Bone marrow (tissue), 2 donors: ENCODE results near the gene LUC7L.
"Not testable (repeated sequence)": the region's sequence is repeated elsewhere in the genome, so short reads cannot be mapped to it uniquely, and the experiment has no call there.

Experiments
- DNase-seq, 2 donors: peaks; one replicate each; lab custom pipeline; 2025; lab: John Stamatoyannopoulos, UW

The LUC7L gene

DNA sequence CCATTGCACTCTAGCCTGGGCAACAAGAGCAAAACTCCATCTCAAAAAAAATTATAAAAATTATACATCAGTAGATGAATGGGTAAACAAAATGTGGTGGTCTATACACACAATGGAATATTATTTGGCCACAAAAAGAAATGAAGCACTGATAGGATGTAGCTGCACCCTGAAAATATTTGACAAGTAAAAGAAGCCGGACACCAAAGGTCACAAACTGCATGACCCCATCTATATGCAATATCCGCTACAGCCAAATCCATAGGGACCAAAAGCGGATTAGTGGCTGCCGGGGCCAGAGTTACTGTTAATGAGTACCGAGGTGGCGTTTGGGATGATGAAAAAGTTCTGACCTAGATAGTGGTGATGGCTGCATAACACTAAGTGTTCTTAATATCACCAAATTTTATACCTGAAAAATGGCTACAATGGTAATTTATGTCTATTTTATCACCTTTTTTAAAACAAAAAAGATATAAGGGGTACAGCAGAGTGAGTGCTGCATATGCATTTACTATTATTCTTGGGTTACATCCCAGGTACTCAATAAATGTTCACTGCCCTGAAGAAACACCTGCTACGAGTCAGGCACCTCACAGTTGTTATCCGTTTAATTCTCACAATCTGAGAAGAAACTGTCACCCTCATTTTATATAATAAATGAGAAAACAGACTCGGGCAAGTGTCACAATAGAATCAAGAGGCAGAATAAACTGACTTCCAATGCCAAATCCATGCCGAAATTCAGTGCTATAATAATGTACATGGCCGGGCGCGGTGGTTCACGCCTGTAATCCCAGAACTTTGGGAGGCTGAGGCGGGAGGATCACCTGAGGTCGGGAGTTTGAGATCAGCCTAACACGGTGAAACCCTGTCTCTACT lies 49.8 kb downstream of the LUC7L start:
- DNase-seq: no peak

- DNase-seq: no peak
Observed at GRCh38 chr16:178668-179015, 50.6 kb downstream of the LUC7L start.

GRCh38 chr16:177981-178667 lies 51.1 kb downstream of the LUC7L start:
- no peak for DNase-seq

DNA sequence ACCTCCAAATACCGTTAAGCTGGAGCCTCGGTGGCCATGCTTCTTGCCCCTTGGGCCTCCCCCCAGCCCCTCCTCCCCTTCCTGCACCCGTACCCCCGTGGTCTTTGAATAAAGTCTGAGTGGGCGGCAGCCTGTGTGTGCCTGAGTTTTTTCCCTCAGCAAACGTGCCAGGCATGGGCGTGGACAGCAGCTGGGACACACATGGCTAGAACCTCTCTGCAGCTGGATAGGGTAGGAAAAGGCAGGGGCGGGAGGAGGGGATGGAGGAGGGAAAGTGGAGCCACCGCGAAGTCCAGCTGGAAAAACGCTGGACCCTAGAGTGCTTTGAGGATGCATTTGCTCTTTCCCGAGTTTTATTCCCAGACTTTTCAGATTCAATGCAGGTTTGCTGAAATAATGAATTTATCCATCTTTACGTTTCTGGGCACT lies 51.8 kb downstream of the LUC7L start:
- DNase-seq: no peak

GRCh38 chr16:176477-177382 lies 52.5 kb downstream of the LUC7L start, which contains the start of gene HBA1:
HBA1 (plus strand) TSS chr16:176680; CDS start chr16:176717, 37 bp downstream.
- DNase-seq: not testable (repeated sequence)

DNA sequence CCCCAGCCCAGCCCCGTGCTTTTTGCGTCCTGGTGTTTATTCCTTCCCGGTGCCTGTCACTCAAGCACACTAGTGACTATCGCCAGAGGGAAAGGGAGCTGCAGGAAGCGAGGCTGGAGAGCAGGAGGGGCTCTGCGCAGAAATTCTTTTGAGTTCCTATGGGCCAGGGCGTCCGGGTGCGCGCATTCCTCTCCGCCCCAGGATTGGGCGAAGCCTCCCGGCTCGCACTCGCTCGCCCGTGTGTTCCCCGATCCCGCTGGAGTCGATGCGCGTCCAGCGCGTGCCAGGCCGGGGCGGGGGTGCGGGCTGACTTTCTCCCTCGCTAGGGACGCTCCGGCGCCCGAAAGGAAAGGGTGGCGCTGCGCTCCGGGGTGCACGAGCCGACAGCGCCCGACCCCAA lies 53.2 kb downstream of the LUC7L start:
- DNase-seq: not testable (repeated sequence)

DNA sequence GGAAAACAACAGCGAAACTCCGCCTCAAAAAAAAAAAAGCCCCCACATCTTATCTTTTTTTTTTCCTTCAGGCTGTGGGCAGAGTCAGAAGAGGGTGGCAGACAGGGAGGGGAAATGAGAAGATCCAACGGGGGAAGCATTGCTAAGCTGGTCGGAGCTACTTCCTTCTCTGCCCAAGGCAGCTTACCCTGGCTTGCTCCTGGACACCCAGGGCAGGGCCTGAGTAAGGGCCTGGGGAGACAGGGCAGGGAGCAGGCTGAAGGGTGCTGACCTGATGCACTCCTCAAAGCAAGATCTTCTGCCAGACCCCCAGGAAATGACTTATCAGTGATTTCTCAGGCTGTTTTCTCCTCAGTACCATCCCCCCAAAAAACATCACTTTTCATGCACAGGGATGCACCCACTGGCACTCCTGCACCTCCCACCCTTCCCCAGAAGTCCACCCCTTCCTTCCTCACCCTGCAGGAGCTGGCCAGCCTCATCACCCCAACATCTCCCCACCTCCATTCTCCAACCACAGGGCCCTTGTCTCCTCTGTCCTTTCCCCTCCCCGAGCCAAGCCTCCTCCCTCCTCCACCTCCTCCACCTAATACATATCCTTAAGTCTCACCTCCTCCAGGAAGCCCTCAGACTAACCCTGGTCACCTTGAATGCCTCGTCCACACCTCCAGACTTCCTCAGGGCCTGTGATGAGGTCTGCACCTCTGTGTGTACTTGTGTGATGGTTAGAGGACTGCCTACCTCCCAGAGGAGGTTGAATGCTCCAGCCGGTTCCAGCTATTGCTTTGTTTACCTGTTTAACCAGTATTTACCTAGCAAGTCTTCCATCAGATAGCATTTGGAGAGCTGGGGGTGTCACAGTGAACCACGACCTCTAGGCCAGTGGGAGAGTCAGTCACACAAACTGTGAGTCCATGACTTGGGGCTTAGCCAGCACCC lies 54.0 kb downstream of the LUC7L start:
- peak in 1 of 2 donors; percentile 4 for DNase-seq

DNA sequence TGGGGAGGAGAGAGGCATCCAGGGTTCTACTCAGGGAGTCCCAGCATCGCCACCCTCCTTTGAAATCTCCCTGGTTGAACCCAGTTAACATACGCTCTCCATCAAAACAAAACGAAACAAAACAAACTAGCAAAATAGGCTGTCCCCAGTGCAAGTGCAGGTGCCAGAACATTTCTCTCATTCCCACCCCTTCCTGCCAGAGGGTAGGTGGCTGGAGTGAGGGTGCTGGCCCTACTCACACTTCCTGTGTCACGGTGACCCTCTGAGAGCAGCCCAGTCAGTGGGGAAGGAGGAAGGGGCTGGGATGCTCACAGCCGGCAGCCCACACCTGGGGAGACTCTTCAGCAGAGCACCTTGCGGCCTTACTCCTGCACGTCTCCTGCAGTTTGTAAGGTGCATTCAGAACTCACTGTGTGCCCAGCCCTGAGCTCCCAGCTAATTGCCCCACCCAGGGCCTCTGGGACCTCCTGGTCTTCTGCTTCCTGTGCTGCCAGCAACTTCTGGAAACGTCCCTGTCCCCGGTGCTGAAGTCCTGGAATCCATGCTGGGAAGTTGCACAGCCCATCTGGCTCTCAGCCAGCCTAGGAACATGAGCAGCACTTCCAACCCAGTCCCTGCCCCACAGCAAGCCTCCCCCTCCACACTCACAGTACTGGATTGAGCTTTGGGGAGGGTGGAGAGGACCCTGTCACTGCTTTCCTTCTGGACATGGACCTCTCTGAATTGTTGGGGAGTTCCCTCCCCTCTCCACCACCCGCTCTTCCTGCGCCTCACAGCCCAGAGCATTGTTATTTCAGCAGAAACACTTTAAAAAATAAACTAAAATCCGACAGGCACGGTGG lies 55.1 kb downstream of the LUC7L start:
- DNase-seq: not testable (repeated sequence)

- not testable (repeated sequence) for DNase-seq
Observed at GRCh38 chr16:173211-173854, 55.9 kb downstream of the LUC7L start.

- not testable (repeated sequence) for DNase-seq
Observed at GRCh38 chr16:172374-172941, 56.8 kb downstream of the LUC7L start, which contains the start of gene HBA2. HBA2 (plus strand) TSS chr16:172876; CDS start chr16:172913, 37 bp downstream.

GRCh38 chr16:170788-171187 lies 58.5 kb downstream of the LUC7L start:
- DNase-seq: no peak

DNA sequence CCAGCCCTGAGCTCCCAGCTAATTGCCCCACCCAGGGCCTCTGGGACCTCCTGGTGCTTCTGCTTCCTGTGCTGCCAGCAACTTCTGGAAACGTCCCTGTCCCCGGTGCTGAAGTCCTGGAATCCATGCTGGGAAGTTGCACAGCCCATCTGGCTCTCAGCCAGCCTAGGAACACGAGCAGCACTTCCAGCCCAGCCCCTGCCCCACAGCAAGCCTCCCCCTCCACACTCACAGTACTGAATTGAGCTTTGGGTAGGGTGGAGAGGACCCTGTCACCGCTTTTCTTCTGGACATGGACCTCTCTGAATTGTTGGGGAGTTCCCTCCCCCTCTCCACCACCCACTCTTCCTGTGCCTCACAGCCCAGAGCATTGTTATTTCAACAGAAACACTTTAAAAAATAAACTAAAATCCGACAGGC lies 59.2 kb downstream of the LUC7L start:
- DNase-seq: not testable (repeated sequence)

DNA sequence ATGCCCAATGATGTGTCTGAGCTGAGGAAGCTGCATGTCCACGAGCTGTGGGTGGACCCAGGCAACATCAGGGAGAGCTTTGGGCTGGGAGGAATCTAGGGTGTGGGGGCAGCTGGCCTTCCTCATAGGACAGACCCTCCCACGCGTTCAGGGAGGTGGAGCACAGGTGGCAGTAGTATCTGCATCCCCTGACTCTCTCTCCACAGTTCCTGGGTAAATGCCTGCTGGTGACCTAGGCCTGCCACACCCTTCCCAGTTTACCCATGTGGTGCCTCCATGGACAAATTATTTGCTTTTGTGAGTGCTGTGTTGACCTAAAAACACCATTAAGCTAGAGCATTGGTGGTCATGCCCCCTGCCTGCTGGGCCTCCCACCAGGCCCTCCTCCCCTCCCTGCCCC lies 60.2 kb downstream of the LUC7L start:
- DNase-seq: no peak

DNA sequence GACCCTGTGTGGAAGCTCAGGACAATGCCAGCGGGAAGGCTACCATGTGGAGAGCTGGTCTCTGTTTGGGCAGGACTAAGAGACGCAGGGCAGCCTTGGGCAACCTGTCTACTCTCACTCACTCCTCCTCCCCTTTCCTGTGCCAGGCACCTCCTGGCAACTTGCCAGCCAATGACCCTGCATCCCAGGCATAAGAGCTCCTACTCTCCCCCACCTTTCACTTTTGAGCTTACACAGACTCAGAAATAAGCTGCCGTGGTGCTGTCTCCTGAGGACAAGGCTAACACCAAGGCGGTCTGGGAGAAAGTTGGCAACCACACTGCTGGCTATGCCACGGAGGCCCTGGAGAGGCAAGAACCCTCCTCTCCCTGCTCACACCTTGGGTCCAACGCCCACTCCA lies 60.8 kb downstream of the LUC7L start:
- no peak for DNase-seq

DNA sequence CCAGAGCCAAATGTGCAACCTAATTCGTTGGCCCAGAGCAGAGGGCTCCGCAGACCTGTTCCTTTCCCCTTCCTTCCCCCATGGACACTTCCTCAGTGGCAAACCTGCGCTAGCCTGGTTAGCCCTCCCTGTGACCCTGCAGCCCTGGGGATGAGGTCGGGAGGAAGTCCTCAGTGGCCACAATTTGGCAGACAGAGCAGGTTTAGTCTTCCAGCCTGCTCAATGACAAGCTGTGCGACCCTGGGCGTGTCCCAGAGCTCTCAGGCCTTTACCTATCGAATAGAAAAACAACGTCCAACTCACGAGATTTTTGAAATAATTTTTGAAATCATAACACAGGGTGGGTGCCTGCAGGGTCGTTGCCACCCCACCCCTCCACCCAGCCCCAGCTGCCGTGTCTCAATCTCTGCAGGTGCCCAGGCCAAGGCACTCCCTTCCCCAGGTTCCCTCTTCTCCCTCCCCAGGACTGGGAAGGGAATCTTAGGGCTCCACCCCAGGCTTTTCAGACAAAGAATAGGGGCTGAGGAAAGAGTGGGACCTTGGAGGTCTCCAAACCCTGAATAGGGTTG lies 62.0 kb downstream of the LUC7L start:
- no peak for DNase-seq

- DNase-seq: no peak
Observed at GRCh38 chr16:166375-167121, 62.7 kb downstream of the LUC7L start.

DNA sequence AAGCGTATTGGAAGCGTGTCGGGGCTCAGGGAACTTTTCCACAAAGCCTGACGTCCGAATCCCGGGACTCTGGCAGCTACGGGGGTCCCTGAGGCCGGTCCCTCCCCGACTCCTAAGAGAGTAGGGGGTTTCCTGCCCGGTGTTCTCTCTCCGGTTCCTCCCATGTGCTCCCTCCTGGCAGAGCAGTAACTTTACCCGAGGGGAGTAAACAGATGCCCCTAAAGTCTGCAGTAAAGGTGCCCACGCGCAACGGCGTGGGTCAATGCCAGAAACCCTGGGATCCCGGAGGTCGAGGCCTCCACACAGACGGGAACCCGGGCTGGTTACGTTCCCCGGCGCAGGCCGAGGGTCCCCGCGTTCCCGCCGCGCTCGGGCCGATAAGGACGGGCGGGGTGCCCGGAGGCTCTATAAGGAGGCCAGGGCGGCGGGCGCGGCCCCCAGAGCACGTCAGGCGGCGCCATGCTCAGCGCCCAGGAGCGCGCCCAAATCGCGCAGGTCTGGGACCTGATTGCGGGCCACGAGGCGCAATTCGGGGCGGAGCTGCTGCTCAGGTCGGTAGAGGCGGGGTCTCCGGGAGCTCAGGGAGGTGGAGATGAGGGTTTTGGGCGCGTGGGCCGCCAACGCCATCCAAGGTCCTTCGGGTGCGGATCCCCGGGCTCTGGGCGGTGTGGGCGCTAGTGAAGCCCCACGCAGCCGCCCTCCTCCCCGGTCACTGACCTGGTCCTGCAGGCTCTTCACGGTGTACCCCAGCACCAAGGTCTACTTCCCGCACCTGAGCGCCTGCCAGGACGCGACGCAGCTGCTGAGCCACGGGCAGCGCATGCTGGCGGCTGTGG lies 63.5 kb downstream of the LUC7L start, which contains the start of gene HBM:
TSS of gene HBM (plus strand) at position 440 of the 836 bp plus-strand sequence. CDS start at position 460, 20 bp downstream.
- no peak for DNase-seq
